WTC11 (cell line): ENCODE measurements around the gene BAIAP3. TPM values are rescaled to one million over a fixed set of nuclear protein-coding genes. Genes with fewer than 3 reads are reported as not detected.

ENCODE experiments used
- ATAC-seq: fragments of 200-7000 bp; cut with Tn5 transposase; 2 replicates; pipeline ENCODE4 v1.10.0; 2021; ENCODE audit warnings: mild to moderate bottlenecking, moderate library complexity
- CTCF ChIA-PET: fragments of 300-600 bp; sonication (Branson Sonifier 250); formaldehyde crosslinking; loops from one replicate; lab custom pipeline; 2021; ENCODE audit warnings: antibody characterized with exemption; lab: Charles Lee
- POLR2A ChIA-PET: fragments of 350-600 bp; sonication (Branson Sonifier 250); formaldehyde crosslinking; loops from one replicate; lab custom pipeline; 2021; ENCODE audit warnings: antibody characterized with exemption; lab: Charles Lee
- DNase-seq: peaks from one replicate; pipeline ENCODE4 v3.0.0; 2021; ENCODE audit warnings: low spot score
- H3K27ac Mint-ChIP-seq: 2 replicates; pipeline ENCODE4 v1.8.0; 2021; ENCODE audit warnings: mixed read lengths
- H3K27me3 Mint-ChIP-seq: 2 replicates; pipeline ENCODE4 v1.8.0; 2021; ENCODE audit warnings: low read depth, mild to moderate bottlenecking, moderate library complexity, mixed read lengths
- H3K36me3 Mint-ChIP-seq: 2 replicates; pipeline ENCODE4 v1.8.0; 2021; ENCODE audit warnings: mixed read lengths
- H3K4me1 Mint-ChIP-seq: 2 replicates; pipeline ENCODE4 v1.8.0; 2022; ENCODE audit warnings: mixed read lengths
- H3K4me3 Mint-ChIP-seq: 2 replicates; pipeline ENCODE4 v1.8.0; 2021; ENCODE audit warnings: mild to moderate bottlenecking, moderate library complexity, mixed read lengths
- H3K9me3 Mint-ChIP-seq: 2 replicates; pipeline ENCODE4 v1.8.0; 2021; ENCODE audit warnings: mixed read lengths
- ATF6 ChIP-seq: sonication (generic); formaldehyde crosslinking; IDR thresholded peaks from 2 replicates; pipeline ENCODE4 v1.8.1; 2023; ENCODE audit warnings: mild to moderate bottlenecking, missing genetic modification reagents
- CREB1 ChIP-seq: sonication (generic); formaldehyde crosslinking; IDR thresholded peaks from 2 replicates; pipeline ENCODE4 v1.8.0; 2023; ENCODE audit warnings: mild to moderate bottlenecking, missing genetic modification reagents
- CREM ChIP-seq: sonication (generic); formaldehyde crosslinking; IDR thresholded peaks from 2 replicates; pipeline ENCODE4 v1.8.1; 2022; ENCODE audit warnings: mild to moderate bottlenecking, missing genetic modification reagents, moderate library complexity
- ELF4 ChIP-seq: sonication (generic); formaldehyde crosslinking; IDR thresholded peaks from 2 replicates; pipeline ENCODE4 v1.8.1; 2022; ENCODE audit warnings: low read depth, mild to moderate bottlenecking, moderate library complexity, missing genetic modification reagents
- EMX1 ChIP-seq: fragments of 250-450 bp; sonication (Bioruptor Pico); IDR thresholded peaks from 2 replicates; pipeline ENCODE4 v1.8.0; 2021; ENCODE audit warnings: mild to moderate bottlenecking
- ETV6 ChIP-seq: sonication (generic); formaldehyde crosslinking; IDR thresholded peaks from 2 replicates; pipeline ENCODE4 v1.8.1; 2022; ENCODE audit warnings: mild to moderate bottlenecking, missing genetic modification reagents
- FOXP1 ChIP-seq: sonication (generic); formaldehyde crosslinking; IDR thresholded peaks from 2 replicates; pipeline ENCODE4 v1.8.0; 2022; ENCODE audit warnings: missing genetic modification reagents, mild to moderate bottlenecking, moderate library complexity, borderline replicate concordance
- FOXP4 ChIP-seq: sonication (generic); formaldehyde crosslinking; IDR thresholded peaks from 2 replicates; pipeline ENCODE4 v1.8.0; 2022; ENCODE audit warnings: mild to moderate bottlenecking, missing genetic modification reagents
- GABPB1 ChIP-seq: sonication (generic); formaldehyde crosslinking; IDR thresholded peaks from 2 replicates; pipeline ENCODE4 v1.8.1; 2023; ENCODE audit warnings: mild to moderate bottlenecking, missing genetic modification reagents
- GTF2I ChIP-seq: fragments of 250-450 bp; sonication (Bioruptor Pico); conservative IDR thresholded peaks from 2 replicates; pipeline ENCODE4 v1.4.0; 2021; ENCODE audit warnings: mild to moderate bottlenecking
- MLX ChIP-seq: sonication (generic); formaldehyde crosslinking; IDR thresholded peaks from 2 replicates; pipeline ENCODE4 v1.8.1; 2023; ENCODE audit warnings: mild to moderate bottlenecking, missing genetic modification reagents, moderate library complexity
- NR1H2 ChIP-seq: sonication (generic); formaldehyde crosslinking; IDR thresholded peaks from 2 replicates; pipeline ENCODE4 v1.9.0; 2021; ENCODE audit warnings: mild to moderate bottlenecking, moderate library complexity, missing genetic modification reagents
- SMAD4 ChIP-seq: sonication (generic); formaldehyde crosslinking; IDR thresholded peaks from 2 replicates; pipeline ENCODE4 v1.8.0; 2022; ENCODE audit warnings: mild to moderate bottlenecking, missing genetic modification reagents
- TEAD1 ChIP-seq: sonication (generic); formaldehyde crosslinking; IDR thresholded peaks from 2 replicates; pipeline ENCODE4 v1.8.0; 2022; ENCODE audit warnings: mild to moderate bottlenecking, missing genetic modification reagents
- TEAD4 ChIP-seq: sonication (generic); formaldehyde crosslinking; IDR thresholded peaks from 2 replicates; pipeline ENCODE4 v1.8.0; 2022; ENCODE audit warnings: mild to moderate bottlenecking, missing genetic modification reagents
- ZBTB21 ChIP-seq: sonication (generic); formaldehyde crosslinking; IDR thresholded peaks from 2 replicates; pipeline ENCODE4 v1.8.1; 2023; ENCODE audit warnings: mild to moderate bottlenecking, missing genetic modification reagents, borderline replicate concordance
- ZMAT4 ChIP-seq: fragments of 250-450 bp; sonication (Bioruptor Pico); IDR thresholded peaks from 2 replicates; pipeline ENCODE4 v1.9.0; 2021; ENCODE audit warnings: mild to moderate bottlenecking
- ZNF416 ChIP-seq: fragments of 250-450 bp; sonication (Bioruptor Pico); IDR thresholded peaks from 2 replicates; pipeline ENCODE4 v1.9.0; 2021; ENCODE audit warnings: mild to moderate bottlenecking, inconsistent platforms
- ZNF423 ChIP-seq: fragments of 250-450 bp; sonication (Bioruptor Pico); IDR thresholded peaks from 2 replicates; pipeline ENCODE4 v2.1.2; 2022; ENCODE audit warnings: mild to moderate bottlenecking, moderate library complexity
- ZNF671 ChIP-seq: fragments of 250-450 bp; sonication (Bioruptor Pico); IDR thresholded peaks from 2 replicates; pipeline ENCODE4 v1.8.0; 2021; ENCODE audit warnings: mild to moderate bottlenecking
- total RNA-seq: library from RNA; stranded (reverse); gene quantifications from 3 replicates; pipeline ENCODE4 v1.2.3, GENCODE V29; 2021
- TF ChIP-seq, protein P1 (sequence below): sonication (generic); formaldehyde crosslinking; IDR thresholded peaks from 2 replicates; pipeline ENCODE4 v1.8.0; 2023; ENCODE audit warnings: mild to moderate bottlenecking, missing genetic modification reagents
- TF ChIP-seq, protein P2 (sequence below): sonication (generic); formaldehyde crosslinking; IDR thresholded peaks from 2 replicates; pipeline ENCODE4 v1.8.1; 2022; ENCODE audit warnings: mild to moderate bottlenecking, missing genetic modification reagents, moderate library complexity, borderline replicate concordance

The BAIAP3 gene
- total RNA-seq, 1 experiment from 2014 or later, result 18.8 TPM

GRCh38 chr16:1325261-1325660 is 8.2 kb upstream of the BAIAP3 start:
- ATAC-seq, result no peak
- H3K36me3 Mint-ChIP-seq, result peaks cover 20% of the 10 kb centered on the region
- POLR2A ChIA-PET, result no interaction called here
- peaks cover 5% of the 10 kb centered on the region; the same call in 1 of the 2 replicates for H3K4me1 Mint-ChIP-seq
- CTCF ChIA-PET, result interaction anchor here (1.3 to 3.3 kb wide), 4 partner anchors 9 to 36 kb away, joined by 3 to 15 read pairs (median 4); no protein-coding TSS in a partner anchor
- TF ChIP-seq CREB1 (CRISPR knock-in tag), result no peak
- H3K4me3 Mint-ChIP-seq, result no peak overlapping the region
- DNase-seq, result no peak
- H3K27me3 Mint-ChIP-seq, result no peaks in the 10 kb centered on the region
- no peaks in the 10 kb centered on the region for H3K9me3 Mint-ChIP-seq
- no peak overlapping the region for H3K27ac Mint-ChIP-seq

- H3K36me3 Mint-ChIP-seq, result peaks cover 17% of the 10 kb centered on the region
- H3K27ac Mint-ChIP-seq, result no peak overlapping the region
- ChIA-PET POLR2A (interaction anchor here (0.5 to 1.9 kb wide), 2 partner anchors 17 to 74 kb away, joined by 3 to 5 read pairs; partner anchors contain the start of gene UBE2I), CTCF (interaction anchor here (0.8 to 3.3 kb wide), 8 partner anchors 9 to 118 kb away, joined by 3 to 15 read pairs (median 4); no protein-coding TSS in a partner anchor)
- no peak overlapping the region for H3K4me3 Mint-ChIP-seq
- DNase-seq (no peak), ATAC-seq (peak; percentile 13)
- no peaks in the 10 kb centered on the region for H3K27me3 Mint-ChIP-seq
- H3K9me3 Mint-ChIP-seq, result no peaks in the 10 kb centered on the region
- TF ChIP-seq EMX1 (CRISPR knock-in tag) (peak; percentile 69), ZMAT4 (CRISPR knock-in tag) (no peak), ZBTB21 (no peak), ZNF671 (0 out of 2 replicates have a peak, but pooled peaks have one; percentile 17), ZNF416 (CRISPR knock-in tag) (no peak)
- TF ChIP-seq, all 79 proteins: peak for 2
- H3K4me1 Mint-ChIP-seq, result peaks cover 5% of the 10 kb centered on the region; the same call in 1 of the 2 replicates
These were observed 7.6 kb upstream of the BAIAP3 start for GRCh38 chr16:1325673-1326371.

GRCh38 chr16:1326391-1326790 is 7.1 kb upstream of the BAIAP3 start:
- DNase-seq, result no peak
- Mint-ChIP-seq H3K9me3 (no peaks in the 10 kb centered on the region), H3K27me3 (no peaks in the 10 kb centered on the region), H3K4me1 (peaks cover 8% of the 10 kb centered on the region), H3K36me3 (peaks cover 12% of the 10 kb centered on the region), H3K27ac (peak overlapping the region; percentile 47), H3K4me3 (no peak overlapping the region)
- POLR2A ChIA-PET, result interaction anchor here (1.9 kb wide), 1 partner anchor 17 kb away, joined by 5 read pairs; the partner anchor contains the start of gene UBE2I
- CTCF ChIA-PET, result interaction anchor here (0.6 to 3.3 kb wide), 12 partner anchors 9 to 150 kb away, joined by 3 to 15 read pairs (median 3); no protein-coding TSS in a partner anchor
- ATAC-seq, result no peak
- TF ChIP-seq TEAD1 (CRISPR knock-in tag) (no peak), ETV6 (CRISPR knock-in tag) (no peak), GABPB1 (CRISPR knock-in tag) (no peak), ZNF423 (no peak), GTF2I (CRISPR knock-in tag) (no peak), MLX (no peak), CREB1 (CRISPR knock-in tag) (no peak), FOXP4 (CRISPR knock-in tag) (no peak), ZMAT4 (CRISPR knock-in tag) (no peak), CREM (CRISPR knock-in tag) (no peak), NR1H2 (CRISPR knock-in tag) (no peak), TEAD4 (CRISPR knock-in tag) (no peak), ELF4 (CRISPR knock-in tag) (no peak), ATF6 (CRISPR knock-in tag) (no peak), SMAD4 (CRISPR knock-in tag) (no peak), ZNF416 (CRISPR knock-in tag) (no peak), FOXP1 (CRISPR knock-in tag) (no peak)
- TF ChIP-seq, protein P1, sequence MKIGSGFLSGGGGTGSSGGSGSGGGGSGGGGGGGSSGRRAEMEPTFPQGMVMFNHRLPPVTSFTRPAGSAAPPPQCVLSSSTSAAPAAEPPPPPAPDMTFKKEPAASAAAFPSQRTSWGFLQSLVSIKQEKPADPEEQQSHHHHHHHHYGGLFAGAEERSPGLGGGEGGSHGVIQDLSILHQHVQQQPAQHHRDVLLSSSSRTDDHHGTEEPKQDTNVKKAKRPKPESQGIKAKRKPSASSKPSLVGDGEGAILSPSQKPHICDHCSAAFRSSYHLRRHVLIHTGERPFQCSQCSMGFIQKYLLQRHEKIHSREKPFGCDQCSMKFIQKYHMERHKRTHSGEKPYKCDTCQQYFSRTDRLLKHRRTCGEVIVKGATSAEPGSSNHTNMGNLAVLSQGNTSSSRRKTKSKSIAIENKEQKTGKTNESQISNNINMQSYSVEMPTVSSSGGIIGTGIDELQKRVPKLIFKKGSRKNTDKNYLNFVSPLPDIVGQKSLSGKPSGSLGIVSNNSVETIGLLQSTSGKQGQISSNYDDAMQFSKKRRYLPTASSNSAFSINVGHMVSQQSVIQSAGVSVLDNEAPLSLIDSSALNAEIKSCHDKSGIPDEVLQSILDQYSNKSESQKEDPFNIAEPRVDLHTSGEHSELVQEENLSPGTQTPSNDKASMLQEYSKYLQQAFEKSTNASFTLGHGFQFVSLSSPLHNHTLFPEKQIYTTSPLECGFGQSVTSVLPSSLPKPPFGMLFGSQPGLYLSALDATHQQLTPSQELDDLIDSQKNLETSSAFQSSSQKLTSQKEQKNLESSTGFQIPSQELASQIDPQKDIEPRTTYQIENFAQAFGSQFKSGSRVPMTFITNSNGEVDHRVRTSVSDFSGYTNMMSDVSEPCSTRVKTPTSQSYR (CRISPR knock-in tag), result no peak
- TF ChIP-seq, protein P2, sequence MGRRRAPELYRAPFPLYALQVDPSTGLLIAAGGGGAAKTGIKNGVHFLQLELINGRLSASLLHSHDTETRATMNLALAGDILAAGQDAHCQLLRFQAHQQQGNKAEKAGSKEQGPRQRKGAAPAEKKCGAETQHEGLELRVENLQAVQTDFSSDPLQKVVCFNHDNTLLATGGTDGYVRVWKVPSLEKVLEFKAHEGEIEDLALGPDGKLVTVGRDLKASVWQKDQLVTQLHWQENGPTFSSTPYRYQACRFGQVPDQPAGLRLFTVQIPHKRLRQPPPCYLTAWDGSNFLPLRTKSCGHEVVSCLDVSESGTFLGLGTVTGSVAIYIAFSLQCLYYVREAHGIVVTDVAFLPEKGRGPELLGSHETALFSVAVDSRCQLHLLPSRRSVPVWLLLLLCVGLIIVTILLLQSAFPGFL (CRISPR knock-in tag), result no peak
